HEK293 (cell line): Measurements from ENCODE around the gene ZBTB38.

Experiments
- ATF2 ChIP-seq: fragments of 450-650 bp; formaldehyde crosslinking; IDR thresholded peaks from 2 replicates; pipeline ENCODE4 v1.5.1; 2016; ENCODE audit warnings: missing biosample characterization, missing genetic modification characterization, low read depth
- YY1 ChIP-seq: fragments of 450-650 bp; formaldehyde crosslinking; IDR thresholded peaks from 2 replicates; pipeline ENCODE4 v1.5.1; 2018; ENCODE audit warnings: missing biosample characterization, missing genetic modification characterization
- ZNF274 ChIP-seq, 2 experiments: fragments of 200-500 bp in 1 of 2; fragments of 450-650 bp in 1 of 2; sonication (Bioruptor generic) in 1 of 2; formaldehyde crosslinking in 1 of 2; IDR thresholded peaks; 2 replicates each; pipeline versions ENCODE4 v1.5.1 to v1.6.1; 2014 to 2016; ENCODE audit warnings: borderline replicate concordance in 1 of 2, inconsistent platforms in 1 of 2, low read length in 1 of 2, missing biosample characterization in 1 of 2, missing genetic modification characterization in 1 of 2
- ZNF354C ChIP-seq: fragments of 450-650 bp; formaldehyde crosslinking; IDR thresholded peaks from 2 replicates; pipeline ENCODE4 v1.5.1; 2016; ENCODE audit warnings: missing biosample characterization, missing genetic modification characterization, low read depth, borderline replicate concordance
- ZNF398 ChIP-seq: fragments of 450-650 bp; formaldehyde crosslinking; IDR thresholded peaks from 2 replicates; pipeline ENCODE4 v1.5.1; 2017; ENCODE audit warnings: missing biosample characterization, missing genetic modification characterization
- ZNF513 ChIP-seq: fragments of 450-650 bp; IDR thresholded peaks from 2 replicates; pipeline ENCODE4 v1.5.1; 2018; ENCODE audit warnings: missing biosample characterization, missing genetic modification characterization
- ZNF610 ChIP-seq: fragments of 450-650 bp; formaldehyde crosslinking; IDR thresholded peaks from 2 replicates; pipeline ENCODE4 v1.5.1; 2016; ENCODE audit warnings: missing biosample characterization, missing genetic modification characterization, borderline replicate concordance
- ZNF777 ChIP-seq: fragments of 450-650 bp; formaldehyde crosslinking; IDR thresholded peaks from 2 replicates; pipeline ENCODE4 v1.5.1; 2017; ENCODE audit warnings: missing biosample characterization, missing genetic modification characterization, borderline replicate concordance
- ZNF792 ChIP-seq: fragments of 450-650 bp; formaldehyde crosslinking; IDR thresholded peaks from 2 replicates; pipeline ENCODE4 v1.5.1; 2016; ENCODE audit warnings: missing biosample characterization, missing genetic modification characterization
- TF ChIP-seq, protein P1 (sequence below): fragments of 450-650 bp; formaldehyde crosslinking; IDR thresholded peaks from 2 replicates; pipeline ENCODE4 v1.5.1; 2016; ENCODE audit warnings: missing biosample characterization, missing genetic modification characterization

GRCh38 chr3:141336672-141337522, 31.4 kb upstream of the ZBTB38 start:
- TF ChIP-seq ZNF274 (IDR thresholded peaks at IDR 0.05; ENCODE audit: low read length) (no peak), ZNF274 (tag by site-specific recombination; IDR thresholded peaks at IDR 0.05; ENCODE audit: borderline replicate concordance) (no peak), ZNF513 (tag by site-specific recombination) (no peak), ZNF354C (no peak), ZNF792 (tag by site-specific recombination) (no peak), YY1 (tag by site-specific recombination) (no peak), ZNF610 (no peak), ZNF398 (no peak), ATF2 (tag by site-specific recombination) (no peak), ZNF777 (tag by site-specific recombination) (no peak)
- TF ChIP-seq, protein P1, sequence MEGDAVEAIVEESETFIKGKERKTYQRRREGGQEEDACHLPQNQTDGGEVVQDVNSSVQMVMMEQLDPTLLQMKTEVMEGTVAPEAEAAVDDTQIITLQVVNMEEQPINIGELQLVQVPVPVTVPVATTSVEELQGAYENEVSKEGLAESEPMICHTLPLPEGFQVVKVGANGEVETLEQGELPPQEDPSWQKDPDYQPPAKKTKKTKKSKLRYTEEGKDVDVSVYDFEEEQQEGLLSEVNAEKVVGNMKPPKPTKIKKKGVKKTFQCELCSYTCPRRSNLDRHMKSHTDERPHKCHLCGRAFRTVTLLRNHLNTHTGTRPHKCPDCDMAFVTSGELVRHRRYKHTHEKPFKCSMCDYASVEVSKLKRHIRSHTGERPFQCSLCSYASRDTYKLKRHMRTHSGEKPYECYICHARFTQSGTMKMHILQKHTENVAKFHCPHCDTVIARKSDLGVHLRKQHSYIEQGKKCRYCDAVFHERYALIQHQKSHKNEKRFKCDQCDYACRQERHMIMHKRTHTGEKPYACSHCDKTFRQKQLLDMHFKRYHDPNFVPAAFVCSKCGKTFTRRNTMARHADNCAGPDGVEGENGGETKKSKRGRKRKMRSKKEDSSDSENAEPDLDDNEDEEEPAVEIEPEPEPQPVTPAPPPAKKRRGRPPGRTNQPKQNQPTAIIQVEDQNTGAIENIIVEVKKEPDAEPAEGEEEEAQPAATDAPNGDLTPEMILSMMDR (tag by site-specific recombination) = no peak
